ENCODE results near the gene LRRC27. TPM values are rescaled to one million over a fixed set of nuclear protein-coding genes. Genes with fewer than 3 reads are reported as not detected.
"Not testable (repeated sequence)": the region's sequence is repeated elsewhere in the genome, so short reads cannot be mapped to it uniquely, and the experiment has no call there.

LRRC27 gene
- total RNA-seq, 1 donor from 2014 or later: 9.3 TPM

- DNase-seq (ENCODE audit: low read depth): no peak
These were observed 18.1 kb upstream of the LRRC27 start for GRCh38 chr10:132313865-132314264.

- no peak for DNase-seq (ENCODE audit: low read depth)
These were observed 17.7 kb upstream of the LRRC27 start for GRCh38 chr10:132314336-132314735.

GRCh38 chr10:132314881-132315280, 17.1 kb upstream of the LRRC27 start:
- DNase-seq (ENCODE audit: low read depth): not testable (repeated sequence)

GRCh38 chr10:132316133-132316532, 15.9 kb upstream of the LRRC27 start:
- no peak for DNase-seq (ENCODE audit: low read depth)

GRCh38 chr10:132317477-132317876, 14.5 kb upstream of the LRRC27 start:
- DNase-seq (ENCODE audit: low read depth): not testable (repeated sequence)

- DNase-seq (ENCODE audit: low read depth): peak; percentile 88
These were observed 11.9 kb upstream of the LRRC27 start for GRCh38 chr10:132319853-132320653.

- no peak for DNase-seq (ENCODE audit: low read depth)
These were observed 11.1 kb upstream of the LRRC27 start for GRCh38 chr10:132320654-132321469.

- DNase-seq (ENCODE audit: low read depth): peak; percentile 46
These were observed 10.3 kb upstream of the LRRC27 start for GRCh38 chr10:132321726-132322125.

- DNase-seq (ENCODE audit: low read depth): peak; percentile 17
These were observed 9.4 kb upstream of the LRRC27 start for GRCh38 chr10:132322586-132323048.

GRCh38 chr10:132324186-132324585, 7.8 kb upstream of the LRRC27 start:
- DNase-seq (ENCODE audit: low read depth): no peak

- no peak for DNase-seq (ENCODE audit: low read depth)
These were observed 5.6 kb upstream of the LRRC27 start for GRCh38 chr10:132326344-132326889.

- no peak for DNase-seq (ENCODE audit: low read depth)
These were observed 5.1 kb upstream of the LRRC27 start for GRCh38 chr10:132326925-132327324.

- no peak for DNase-seq (ENCODE audit: low read depth)
These were observed 3.9 kb upstream of the LRRC27 start for GRCh38 chr10:132328106-132328505.

GRCh38 chr10:132328738-132329137, 3.3 kb upstream of the LRRC27 start:
- DNase-seq (ENCODE audit: low read depth): no peak

GRCh38 chr10:132329565-132330485, 2.2 kb upstream of the LRRC27 start:
- peak; percentile 56 for DNase-seq (ENCODE audit: low read depth)

- DNase-seq (ENCODE audit: low read depth): no peak
These were observed 1.5 kb upstream of the LRRC27 start for GRCh38 chr10:132330486-132330833.

- DNase-seq (ENCODE audit: low read depth): no peak
These were observed 401 bp downstream of the LRRC27 start for GRCh38 chr10:132332433-132332754.

GRCh38 chr10:132333386-132333785, 1.4 kb downstream of the LRRC27 start:
- no peak for DNase-seq (ENCODE audit: low read depth)

- DNase-seq (ENCODE audit: low read depth): no peak
These were observed 2.7 kb downstream of the LRRC27 start for GRCh38 chr10:132334631-132335188.

GRCh38 chr10:132335189-132336063, 3.4 kb downstream of the LRRC27 start:
- DNase-seq (ENCODE audit: low read depth): no peak

Data from myocyte (in vitro differentiated cells).